HL-60 (cell line): ENCODE data around the gene NXF1.

Experiments used
- GABPA ChIP-seq: IDR thresholded peaks from 2 replicates; pipeline ENCODE4 v1.6.1; 2012; ENCODE audit warnings: low read depth
- POLR2AphosphoS5 ChIP-seq: IDR thresholded peaks from 2 replicates; pipeline ENCODE4 v1.6.1; 2012; ENCODE audit warnings: low read depth
- SPI1 ChIP-seq: IDR thresholded peaks from 2 replicates; pipeline ENCODE4 v1.6.1; 2012; ENCODE audit warnings: low read depth, mild to moderate bottlenecking, borderline replicate concordance
- TF ChIP-seq, protein P1 (sequence below): IDR thresholded peaks from one replicate; pipeline ENCODE4 v1.5.1; 2011; ENCODE audit warnings: low read length, control low read depth, inconsistent platforms; ENCODE audit not compliant: insufficient read depth
- TF ChIP-seq, protein P2 (sequence below): IDR thresholded peaks from 2 replicates; pipeline ENCODE4 v1.6.1; 2012; ENCODE audit warnings: low read depth; ENCODE audit not compliant: insufficient replicate concordance

DNA sequence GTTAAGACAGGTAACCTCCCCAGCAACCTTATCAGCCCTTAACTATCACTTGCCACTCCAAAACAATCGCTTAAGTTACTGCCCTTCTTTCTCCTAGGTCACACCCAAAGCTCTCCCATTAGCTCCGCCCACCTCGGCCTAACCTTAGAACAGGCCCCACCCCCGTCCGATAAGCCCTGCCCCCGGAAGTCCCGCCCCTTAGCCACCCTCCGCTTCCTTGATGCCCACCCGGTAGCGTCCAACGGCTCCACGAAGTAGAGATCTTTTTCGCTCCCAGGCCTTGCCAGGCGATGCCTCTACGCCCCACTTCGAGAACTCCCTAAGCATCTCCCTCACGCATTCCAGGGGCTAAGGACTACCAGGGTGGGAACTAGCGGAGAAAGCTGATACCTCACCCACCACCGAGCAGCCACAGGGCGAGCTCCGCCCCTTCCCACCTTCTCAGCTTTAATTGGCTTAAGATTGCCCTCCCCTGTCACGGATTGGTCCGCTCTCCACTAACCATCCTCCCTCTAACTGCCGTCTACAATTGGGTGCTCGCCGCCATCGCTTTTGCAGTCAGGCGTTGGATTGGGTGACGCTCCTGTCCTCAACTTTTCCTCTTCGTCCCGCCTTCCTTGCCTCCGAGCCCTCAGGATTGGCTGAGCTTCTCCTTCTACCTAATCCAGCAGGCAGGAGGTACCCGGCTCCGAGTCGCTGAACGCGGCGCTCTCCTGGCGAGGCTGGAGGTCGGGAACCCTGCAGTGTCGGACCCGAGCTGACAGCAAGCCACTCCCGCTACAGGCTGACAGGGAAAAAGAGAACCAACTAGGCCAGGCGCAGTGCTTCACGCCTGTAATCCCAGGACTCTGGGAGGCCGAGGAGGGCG is 51.3 kb downstream of the NXF1 start, which contains the start of gene ZBTB3:
- TF ChIP-seq, protein P1, sequence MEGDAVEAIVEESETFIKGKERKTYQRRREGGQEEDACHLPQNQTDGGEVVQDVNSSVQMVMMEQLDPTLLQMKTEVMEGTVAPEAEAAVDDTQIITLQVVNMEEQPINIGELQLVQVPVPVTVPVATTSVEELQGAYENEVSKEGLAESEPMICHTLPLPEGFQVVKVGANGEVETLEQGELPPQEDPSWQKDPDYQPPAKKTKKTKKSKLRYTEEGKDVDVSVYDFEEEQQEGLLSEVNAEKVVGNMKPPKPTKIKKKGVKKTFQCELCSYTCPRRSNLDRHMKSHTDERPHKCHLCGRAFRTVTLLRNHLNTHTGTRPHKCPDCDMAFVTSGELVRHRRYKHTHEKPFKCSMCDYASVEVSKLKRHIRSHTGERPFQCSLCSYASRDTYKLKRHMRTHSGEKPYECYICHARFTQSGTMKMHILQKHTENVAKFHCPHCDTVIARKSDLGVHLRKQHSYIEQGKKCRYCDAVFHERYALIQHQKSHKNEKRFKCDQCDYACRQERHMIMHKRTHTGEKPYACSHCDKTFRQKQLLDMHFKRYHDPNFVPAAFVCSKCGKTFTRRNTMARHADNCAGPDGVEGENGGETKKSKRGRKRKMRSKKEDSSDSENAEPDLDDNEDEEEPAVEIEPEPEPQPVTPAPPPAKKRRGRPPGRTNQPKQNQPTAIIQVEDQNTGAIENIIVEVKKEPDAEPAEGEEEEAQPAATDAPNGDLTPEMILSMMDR, result no peak
- peak; percentile 94 for TF ChIP-seq POLR2AphosphoS5
- TF ChIP-seq GABPA, result peak; percentile 88
- TF ChIP-seq, protein P2, sequence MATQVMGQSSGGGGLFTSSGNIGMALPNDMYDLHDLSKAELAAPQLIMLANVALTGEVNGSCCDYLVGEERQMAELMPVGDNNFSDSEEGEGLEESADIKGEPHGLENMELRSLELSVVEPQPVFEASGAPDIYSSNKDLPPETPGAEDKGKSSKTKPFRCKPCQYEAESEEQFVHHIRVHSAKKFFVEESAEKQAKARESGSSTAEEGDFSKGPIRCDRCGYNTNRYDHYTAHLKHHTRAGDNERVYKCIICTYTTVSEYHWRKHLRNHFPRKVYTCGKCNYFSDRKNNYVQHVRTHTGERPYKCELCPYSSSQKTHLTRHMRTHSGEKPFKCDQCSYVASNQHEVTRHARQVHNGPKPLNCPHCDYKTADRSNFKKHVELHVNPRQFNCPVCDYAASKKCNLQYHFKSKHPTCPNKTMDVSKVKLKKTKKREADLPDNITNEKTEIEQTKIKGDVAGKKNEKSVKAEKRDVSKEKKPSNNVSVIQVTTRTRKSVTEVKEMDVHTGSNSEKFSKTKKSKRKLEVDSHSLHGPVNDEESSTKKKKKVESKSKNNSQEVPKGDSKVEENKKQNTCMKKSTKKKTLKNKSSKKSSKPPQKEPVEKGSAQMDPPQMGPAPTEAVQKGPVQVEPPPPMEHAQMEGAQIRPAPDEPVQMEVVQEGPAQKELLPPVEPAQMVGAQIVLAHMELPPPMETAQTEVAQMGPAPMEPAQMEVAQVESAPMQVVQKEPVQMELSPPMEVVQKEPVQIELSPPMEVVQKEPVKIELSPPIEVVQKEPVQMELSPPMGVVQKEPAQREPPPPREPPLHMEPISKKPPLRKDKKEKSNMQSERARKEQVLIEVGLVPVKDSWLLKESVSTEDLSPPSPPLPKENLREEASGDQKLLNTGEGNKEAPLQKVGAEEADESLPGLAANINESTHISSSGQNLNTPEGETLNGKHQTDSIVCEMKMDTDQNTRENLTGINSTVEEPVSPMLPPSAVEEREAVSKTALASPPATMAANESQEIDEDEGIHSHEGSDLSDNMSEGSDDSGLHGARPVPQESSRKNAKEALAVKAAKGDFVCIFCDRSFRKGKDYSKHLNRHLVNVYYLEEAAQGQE, result no peak
- no peak for TF ChIP-seq SPI1
